Measurements from ENCODE around the gene CACNG5. TPM values are rescaled to one million over a fixed set of nuclear protein-coding genes. Genes with fewer than 3 reads are reported as not detected.

The CACNG5 gene
- total and polyA plus RNA-seq, 8 donors = not detected

DNA sequence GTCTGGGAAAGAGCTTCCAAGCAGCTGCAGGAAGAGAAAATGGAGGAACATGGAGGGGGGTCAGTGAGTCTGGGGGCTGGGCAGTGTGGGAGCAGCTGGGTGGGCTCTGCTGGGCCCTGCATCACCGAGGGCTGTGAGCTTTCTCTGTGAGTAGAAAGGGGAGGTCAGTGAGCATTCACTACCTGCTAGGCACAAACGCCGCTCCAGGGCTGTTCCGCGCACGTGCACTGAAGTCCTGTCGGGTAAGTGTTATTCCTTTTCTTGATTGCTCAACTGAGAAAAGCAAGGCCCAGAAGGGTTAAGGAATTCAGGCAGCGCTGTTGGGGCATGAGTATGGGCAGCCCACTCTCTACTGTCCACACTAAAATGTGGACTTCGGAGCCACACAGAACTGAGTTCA lies 4.7 kb downstream of the CACNG5 start:
- H3K4me1 ChIP-seq = no peaks in the 10 kb centered on the region
- H3K4me3 ChIP-seq = no peak overlapping the region
- no peak overlapping the region for H3K27ac ChIP-seq
- TF ChIP-seq, protein P1, sequence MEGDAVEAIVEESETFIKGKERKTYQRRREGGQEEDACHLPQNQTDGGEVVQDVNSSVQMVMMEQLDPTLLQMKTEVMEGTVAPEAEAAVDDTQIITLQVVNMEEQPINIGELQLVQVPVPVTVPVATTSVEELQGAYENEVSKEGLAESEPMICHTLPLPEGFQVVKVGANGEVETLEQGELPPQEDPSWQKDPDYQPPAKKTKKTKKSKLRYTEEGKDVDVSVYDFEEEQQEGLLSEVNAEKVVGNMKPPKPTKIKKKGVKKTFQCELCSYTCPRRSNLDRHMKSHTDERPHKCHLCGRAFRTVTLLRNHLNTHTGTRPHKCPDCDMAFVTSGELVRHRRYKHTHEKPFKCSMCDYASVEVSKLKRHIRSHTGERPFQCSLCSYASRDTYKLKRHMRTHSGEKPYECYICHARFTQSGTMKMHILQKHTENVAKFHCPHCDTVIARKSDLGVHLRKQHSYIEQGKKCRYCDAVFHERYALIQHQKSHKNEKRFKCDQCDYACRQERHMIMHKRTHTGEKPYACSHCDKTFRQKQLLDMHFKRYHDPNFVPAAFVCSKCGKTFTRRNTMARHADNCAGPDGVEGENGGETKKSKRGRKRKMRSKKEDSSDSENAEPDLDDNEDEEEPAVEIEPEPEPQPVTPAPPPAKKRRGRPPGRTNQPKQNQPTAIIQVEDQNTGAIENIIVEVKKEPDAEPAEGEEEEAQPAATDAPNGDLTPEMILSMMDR (IDR thresholded peaks at IDR 0.05) = no peak
- peaks cover 21 to 53% of the 10 kb centered on the region in 2 donors for H3K27me3 ChIP-seq
- no peak for ATAC-seq
- no peaks in the 10 kb centered on the region for H3K9me3 ChIP-seq
- DNase-seq = no peak
- H3K36me3 ChIP-seq = no peaks in the 10 kb centered on the region
- intact Hi-C loops (cut with DNase I) = no loop called here

DNA sequence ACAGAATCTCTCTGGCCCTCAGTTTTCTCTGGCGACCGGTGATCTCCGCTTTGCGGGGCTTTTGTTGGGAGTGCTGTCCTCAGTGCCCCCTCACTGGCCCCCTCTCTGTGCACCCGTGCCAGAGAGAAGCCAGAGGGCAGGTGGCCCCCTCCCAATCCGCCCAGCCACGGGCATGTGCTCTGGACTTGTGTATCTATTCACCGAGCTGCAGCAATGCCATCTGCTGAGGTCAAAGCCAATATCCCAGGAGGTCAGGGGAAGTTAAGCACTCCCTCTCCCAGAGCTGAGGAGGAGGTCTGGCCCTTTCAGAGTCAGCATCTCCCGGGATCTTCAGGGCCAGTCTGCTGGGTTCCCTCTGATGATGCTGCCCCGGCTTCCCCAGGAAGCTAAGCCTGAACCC lies 5.1 kb downstream of the CACNG5 start:
- H3K27ac ChIP-seq = no peak overlapping the region
- TF ChIP-seq, protein P1 (IDR thresholded peaks at IDR 0.05) = no peak
- H3K36me3 ChIP-seq = no peaks in the 10 kb centered on the region
- H3K4me3 ChIP-seq = no peak overlapping the region
- no peak for DNase-seq
- intact Hi-C loops (cut with DNase I) = no loop called here
- H3K9me3 ChIP-seq = no peaks in the 10 kb centered on the region
- no peaks in the 10 kb centered on the region for H3K4me1 ChIP-seq
- no peak for ATAC-seq
- H3K27me3 ChIP-seq = peaks cover 16 to 48% of the 10 kb centered on the region in 2 donors

DNA sequence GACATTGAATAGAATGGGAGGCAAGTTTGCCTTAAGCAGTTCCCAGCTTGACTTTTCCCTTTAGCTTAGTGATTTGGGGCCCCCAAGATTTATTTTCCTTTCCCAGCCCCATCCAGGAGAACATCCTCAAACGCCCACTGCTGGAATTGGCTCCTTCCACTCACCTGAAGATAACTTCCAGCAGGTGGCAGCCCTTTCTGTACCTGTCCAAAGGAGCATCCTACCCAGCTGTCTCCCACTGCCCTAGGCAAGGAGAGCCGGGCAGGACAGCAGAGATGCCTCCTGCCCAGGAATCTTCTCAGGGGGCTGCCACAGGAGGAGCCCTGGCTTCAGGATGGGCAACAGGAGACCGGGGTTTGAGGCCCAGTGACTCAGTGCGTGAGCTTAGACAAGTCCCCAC lies 6.4 kb downstream of the CACNG5 start:
- DNase-seq = no peak
- intact Hi-C loops (cut with DNase I) = no loop called here
- H3K27me3 ChIP-seq = peaks cover 4 to 36% of the 10 kb centered on the region in 2 donors
- H3K4me1 ChIP-seq = no peaks in the 10 kb centered on the region
- no peaks in the 10 kb centered on the region for H3K9me3 ChIP-seq
- no peak for ATAC-seq
- no peak overlapping the region for H3K27ac ChIP-seq
- no peak overlapping the region for H3K4me3 ChIP-seq
- H3K36me3 ChIP-seq = no peaks in the 10 kb centered on the region
- TF ChIP-seq, protein P1 (IDR thresholded peaks at IDR 0.05) = no peak

DNA sequence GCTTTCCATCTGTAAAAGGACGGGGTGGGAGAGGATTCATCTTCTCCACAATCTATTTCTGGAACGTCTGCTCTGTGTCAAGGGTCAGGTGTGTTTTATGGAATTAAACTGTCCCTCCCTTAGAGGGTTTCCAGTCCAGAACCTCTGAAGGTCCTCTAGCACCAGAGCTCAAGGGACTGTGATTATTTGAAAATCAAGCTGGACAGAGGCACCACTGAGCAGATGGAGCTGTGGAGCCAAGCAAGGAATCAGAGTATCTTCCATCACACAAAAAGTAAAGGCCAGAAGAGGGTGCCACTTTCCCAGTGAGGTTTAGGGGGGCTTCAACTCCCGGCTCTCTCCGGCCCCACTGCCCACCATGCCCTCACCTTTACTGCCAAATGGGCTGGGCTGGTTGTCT lies 6.8 kb downstream of the CACNG5 start:
- Histone ChIP-seq H3K27ac (no peak overlapping the region), H3K4me1 (no peaks in the 10 kb centered on the region), H3K4me3 (no peak overlapping the region), H3K9me3 (no peaks in the 10 kb centered on the region), H3K36me3 (no peaks in the 10 kb centered on the region), H3K27me3 (peaks cover 0 to 32% of the 10 kb centered on the region in 2 donors)
- intact Hi-C loops (cut with DNase I) = no loop called here
- ATAC-seq (no peak), DNase-seq (no peak)
- TF ChIP-seq, protein P1 (IDR thresholded peaks at IDR 0.05) = no peak

DNA sequence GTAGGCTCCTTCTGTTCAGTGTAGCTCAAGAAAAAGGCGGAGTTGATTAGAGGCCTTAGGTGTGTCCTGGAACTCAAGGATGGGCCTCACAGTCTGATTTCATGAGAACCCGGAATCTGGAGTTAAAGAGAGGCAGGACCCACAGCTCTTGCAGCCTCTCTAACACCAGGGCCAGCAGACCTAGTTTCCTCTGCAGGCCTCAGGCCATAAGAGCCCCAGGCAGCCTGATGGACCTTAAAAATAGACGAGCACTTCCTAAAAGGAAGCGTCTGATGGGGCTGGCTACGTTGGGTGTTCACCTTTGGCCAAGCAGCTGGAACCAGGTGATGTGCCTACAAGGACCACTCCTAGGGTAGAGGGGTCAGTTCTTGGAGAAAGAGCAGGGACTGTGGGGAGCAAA lies 7.6 kb downstream of the CACNG5 start:
- no peaks in the 10 kb centered on the region for H3K4me1 ChIP-seq
- peaks cover 0 to 24% of the 10 kb centered on the region in 2 donors for H3K27me3 ChIP-seq
- no peaks in the 10 kb centered on the region for H3K36me3 ChIP-seq
- no peaks in the 10 kb centered on the region for H3K9me3 ChIP-seq
- H3K4me3 ChIP-seq = no peak overlapping the region
- no peak for DNase-seq
- no peak overlapping the region for H3K27ac ChIP-seq
- no peak for ATAC-seq
- TF ChIP-seq, protein P1 (IDR thresholded peaks at IDR 0.05) = no peak
- intact Hi-C loops (cut with DNase I) = no loop called here
